ENCODE data around the gene POLR3A.

The POLR3A gene

DNA sequence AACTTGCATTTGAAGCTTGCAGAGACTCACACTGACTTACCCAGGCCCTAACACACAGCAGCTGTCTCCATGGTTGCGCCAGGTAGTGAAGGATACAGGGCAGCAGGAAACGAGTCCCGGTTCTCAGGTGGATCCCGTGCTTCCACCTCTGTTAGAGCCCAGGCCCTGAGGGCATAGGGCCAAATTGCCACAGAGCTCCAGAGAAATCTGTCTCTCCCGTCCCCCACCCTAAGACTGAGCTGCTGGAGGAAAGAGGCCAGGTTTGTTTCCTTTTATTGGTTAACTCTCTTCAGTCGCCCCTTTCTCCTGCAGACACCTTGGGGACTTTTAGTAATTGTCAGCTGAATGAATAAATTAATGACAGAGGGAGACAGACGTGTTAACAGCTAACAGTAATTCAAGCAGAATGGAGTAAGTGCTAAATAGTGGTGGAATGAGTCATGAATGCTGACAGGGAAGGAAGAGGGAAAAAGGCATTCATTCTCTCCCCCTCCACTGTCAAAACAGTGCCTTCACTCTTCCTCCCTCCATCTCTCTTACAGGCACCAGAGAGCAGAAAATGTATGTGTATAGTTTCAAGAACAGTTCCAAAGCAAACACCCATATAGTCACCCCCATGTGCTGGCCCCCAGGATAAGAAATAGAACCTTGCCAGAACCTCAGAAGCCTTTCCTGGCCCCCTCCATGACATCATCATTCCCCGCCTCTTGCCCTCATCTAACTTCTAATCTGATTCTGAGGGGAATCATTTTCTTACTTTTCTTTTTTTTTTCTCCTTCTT is 86.0 kb downstream of the POLR3A start:
- H3K4me1 ChIP-seq, result no peaks in the 10 kb centered on the region
- H4K20me1 ChIP-seq, result no peaks in the 10 kb centered on the region
- H3K4me3 ChIP-seq, result no peak overlapping the region
- H3K27ac ChIP-seq, result no peak overlapping the region
- H3K9me3 ChIP-seq (replicated peaks in 1 of 11), result no peaks in the 10 kb centered on the region
- no peak overlapping the region for H3K9ac ChIP-seq
- H3K27me3 ChIP-seq, result no peaks in the 10 kb centered on the region
- no peak for TF ChIP-seq Cebpa-rat (IDR thresholded peaks at IDR 0.05)
- H3K4me2 ChIP-seq, result no peak overlapping the region
- no peaks in the 10 kb centered on the region for H3K36me3 ChIP-seq

DNA sequence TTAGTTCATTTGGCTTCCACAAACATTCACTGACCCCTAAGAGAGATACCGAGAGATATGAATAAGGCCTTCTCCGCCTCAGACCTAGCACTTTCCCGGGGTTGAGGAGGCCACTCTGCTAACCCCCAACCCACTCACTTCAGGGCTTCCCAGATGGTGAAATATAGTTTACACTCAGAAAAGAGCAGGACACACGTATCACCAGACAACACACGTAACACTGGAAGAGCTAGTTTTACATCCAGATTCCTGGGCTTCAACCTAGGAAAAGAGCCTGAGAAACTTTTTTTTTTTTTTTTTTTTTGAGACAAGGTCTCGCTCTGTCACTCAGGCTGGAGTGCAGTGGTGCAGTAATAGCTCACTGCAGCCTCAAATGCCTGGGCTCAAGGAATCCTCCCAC is 87.5 kb downstream of the POLR3A start:
- Histone ChIP-seq H4K20me1 (no peaks in the 10 kb centered on the region), H3K4me2 (no peak overlapping the region), H3K4me1 (no peaks in the 10 kb centered on the region), H3K36me3 (no peaks in the 10 kb centered on the region), H3K4me3 (no peak overlapping the region), H3K27me3 (no peaks in the 10 kb centered on the region), H3K9ac (no peak overlapping the region), H3K9me3 (replicated peaks in 1 of 11) (no peaks in the 10 kb centered on the region), H3K27ac (no peak overlapping the region)
- no peak for TF ChIP-seq Cebpa-rat (IDR thresholded peaks at IDR 0.05)

DNA sequence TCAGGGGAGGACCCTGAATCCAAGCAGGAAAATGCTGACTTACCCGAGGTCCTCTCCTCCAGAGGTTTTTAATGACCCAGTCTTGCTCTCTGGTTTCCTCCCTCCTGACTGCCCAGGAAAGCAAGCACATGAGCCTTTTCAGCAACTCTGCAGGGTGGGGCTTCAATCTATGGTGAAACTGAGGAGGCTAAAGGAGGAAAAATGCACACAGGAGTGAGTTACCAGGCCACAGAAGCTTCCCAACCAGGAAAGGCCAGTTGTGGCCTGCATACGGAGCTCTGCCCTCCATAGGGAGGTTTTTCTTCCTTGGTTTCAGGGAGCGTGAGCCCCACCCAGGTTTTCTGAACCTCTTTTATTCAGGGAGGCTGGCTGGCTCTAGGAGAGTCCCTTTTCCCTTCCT is 88.7 kb downstream of the POLR3A start:
- no peak overlapping the region for H3K27ac ChIP-seq
- no peak for TF ChIP-seq Cebpa-rat (IDR thresholded peaks at IDR 0.05)
- H3K4me3 ChIP-seq, result no peak overlapping the region
- H3K36me3 ChIP-seq, result no peaks in the 10 kb centered on the region
- no peak overlapping the region for H3K4me2 ChIP-seq
- H3K27me3 ChIP-seq, result no peaks in the 10 kb centered on the region
- no peaks in the 10 kb centered on the region for H3K9me3 ChIP-seq (replicated peaks in 1 of 11)
- H3K9ac ChIP-seq, result no peak overlapping the region
- H3K4me1 ChIP-seq, result no peaks in the 10 kb centered on the region
- no peaks in the 10 kb centered on the region for H4K20me1 ChIP-seq

DNA sequence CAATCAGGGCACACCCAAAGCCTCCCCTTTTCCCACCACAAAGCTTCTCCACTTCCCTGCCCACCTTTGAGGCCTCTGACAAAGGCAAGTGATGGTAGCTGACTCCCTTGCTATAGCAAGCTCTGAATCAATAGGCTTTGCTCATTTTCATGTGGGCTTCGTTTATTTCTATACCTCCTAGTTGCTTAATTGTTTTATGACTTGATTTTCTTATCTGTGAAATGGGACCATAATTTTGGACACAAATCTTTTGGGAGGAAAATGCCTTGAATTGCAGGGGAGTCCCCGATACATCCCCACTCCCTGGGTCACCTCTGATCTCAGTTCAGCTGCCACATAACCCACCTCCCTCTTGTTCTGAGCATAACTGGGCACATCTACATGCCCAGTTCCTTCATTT is 89.1 kb downstream of the POLR3A start:
- Histone ChIP-seq H3K4me2 (no peak overlapping the region), H4K20me1 (no peaks in the 10 kb centered on the region), H3K27me3 (no peaks in the 10 kb centered on the region), H3K36me3 (no peaks in the 10 kb centered on the region), H3K9me3 (replicated peaks in 1 of 11) (no peaks in the 10 kb centered on the region), H3K4me3 (no peak overlapping the region), H3K4me1 (no peaks in the 10 kb centered on the region), H3K27ac (no peak overlapping the region), H3K9ac (no peak overlapping the region)
- no peak for TF ChIP-seq Cebpa-rat (IDR thresholded peaks at IDR 0.05)

DNA sequence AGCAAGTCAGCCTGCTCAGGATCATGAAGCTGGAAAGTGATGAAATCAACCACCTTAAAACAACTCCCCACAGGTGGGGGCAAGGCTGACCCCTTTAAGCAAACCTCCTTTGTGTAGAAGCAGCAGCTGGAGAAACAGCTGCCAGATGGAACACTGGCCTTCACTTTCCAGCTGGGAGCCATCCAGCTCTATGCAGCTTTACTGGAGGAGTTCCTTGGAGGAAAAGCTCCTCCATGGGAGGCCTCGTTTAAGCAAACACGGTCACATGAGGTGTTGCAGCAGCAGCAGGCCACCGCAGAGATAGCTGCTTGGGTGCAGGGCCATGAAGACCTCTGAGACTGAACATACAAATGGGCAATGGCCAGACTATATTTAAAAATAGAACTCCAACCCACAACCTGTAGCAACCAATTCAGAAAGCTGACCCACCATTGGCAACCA is 89.7 kb downstream of the POLR3A start:
- Histone ChIP-seq H4K20me1 (no peaks in the 10 kb centered on the region), H3K4me3 (no peak overlapping the region), H3K4me2 (no peak overlapping the region), H3K27me3 (no peaks in the 10 kb centered on the region), H3K9ac (no peak overlapping the region), H3K9me3 (replicated peaks in 1 of 11) (no peaks in the 10 kb centered on the region), H3K27ac (no peak overlapping the region), H3K36me3 (no peaks in the 10 kb centered on the region), H3K4me1 (no peaks in the 10 kb centered on the region)
- TF ChIP-seq Cebpa-rat (IDR thresholded peaks at IDR 0.05), result no peak

DNA sequence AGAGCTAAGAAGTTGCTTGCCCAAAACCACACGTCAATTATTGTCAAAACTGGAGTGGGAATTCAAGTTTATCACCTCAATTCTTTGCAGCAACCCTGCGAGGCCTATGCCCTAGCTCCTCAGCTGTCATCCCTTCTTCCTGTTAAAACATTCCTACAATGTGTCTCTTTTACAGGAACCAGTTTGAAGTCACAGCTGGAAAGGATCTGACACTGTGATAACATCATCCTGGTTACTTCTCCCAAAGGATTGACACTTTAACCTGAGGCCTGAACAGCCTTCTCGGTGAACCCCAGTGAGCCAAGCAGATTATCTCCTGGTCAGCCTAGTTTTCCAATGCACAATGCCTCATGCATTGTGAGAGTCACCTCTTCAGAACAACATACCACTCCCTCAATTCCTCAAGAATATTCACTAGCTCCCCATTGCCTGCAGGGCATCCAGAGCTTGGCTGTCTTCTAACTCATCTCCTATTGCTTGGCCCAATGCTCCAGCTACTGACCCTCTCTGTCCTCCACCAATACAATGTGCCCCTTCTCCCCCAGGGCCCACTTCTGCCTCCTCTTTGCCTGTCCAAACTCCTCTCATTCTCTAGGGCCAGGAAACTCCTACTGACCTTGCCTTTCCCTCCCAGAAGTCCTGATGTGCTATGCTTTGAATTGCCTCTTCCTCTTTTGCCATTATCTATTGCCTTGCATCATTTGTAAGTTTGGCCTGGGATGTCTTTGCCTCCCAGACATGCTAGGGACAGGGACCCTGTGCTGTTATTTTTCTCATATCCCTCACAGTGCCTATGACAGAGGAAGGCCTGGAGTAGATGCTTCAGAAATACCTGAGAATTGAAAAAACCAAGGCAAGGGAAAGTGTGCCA is 92.4 kb downstream of the POLR3A start:
- no peaks in the 10 kb centered on the region for H3K27me3 ChIP-seq
- no peak for TF ChIP-seq Cebpa-rat (IDR thresholded peaks at IDR 0.05)
- H3K9me3 ChIP-seq (replicated peaks in 1 of 11), result no peaks in the 10 kb centered on the region
- H3K4me3 ChIP-seq, result no peak overlapping the region
- no peaks in the 10 kb centered on the region for H4K20me1 ChIP-seq
- no peaks in the 10 kb centered on the region for H3K36me3 ChIP-seq
- H3K27ac ChIP-seq, result no peak overlapping the region
- H3K4me1 ChIP-seq, result no peaks in the 10 kb centered on the region
- no peak overlapping the region for H3K4me2 ChIP-seq
- no peak overlapping the region for H3K9ac ChIP-seq

DNA sequence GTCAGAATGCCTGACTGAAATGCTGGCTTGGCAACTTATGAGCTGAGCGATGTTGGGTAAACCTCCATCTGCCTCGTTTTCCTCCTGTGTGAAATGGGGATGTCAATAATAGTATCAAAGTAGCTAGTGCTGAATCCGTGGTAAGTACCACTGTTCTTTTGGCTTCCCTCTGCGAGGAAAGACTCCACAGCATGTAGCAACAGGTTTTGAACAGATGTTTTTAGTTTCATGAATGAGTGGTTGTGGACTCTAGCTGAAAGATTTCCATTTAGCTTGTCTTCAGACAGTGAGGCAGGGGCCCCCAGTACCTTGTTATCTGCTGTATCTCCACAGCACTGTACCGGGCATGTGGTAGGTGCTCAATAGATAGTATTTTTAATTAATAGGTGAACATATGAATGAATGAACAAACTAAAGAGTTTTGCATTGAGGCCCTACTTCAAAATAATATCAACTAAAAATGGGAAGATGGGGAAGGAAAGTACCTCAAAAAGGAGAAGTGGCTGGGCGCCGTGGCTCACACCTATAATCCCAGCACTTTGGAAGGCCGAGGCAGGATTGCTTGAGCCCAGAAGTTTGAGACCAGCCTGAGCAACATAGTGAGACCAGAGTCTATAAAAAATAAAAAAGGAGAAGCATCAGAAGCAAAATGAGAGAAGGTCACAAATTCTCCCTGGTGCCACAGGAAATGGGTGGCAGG is 97.1 kb downstream of the POLR3A start:
- H3K4me1 ChIP-seq, result peaks cover 0 to 6% (median 3%) of the 10 kb centered on the region in 10 experiments; a peak in 13 of 20 replicates
- H3K36me3 ChIP-seq, result no peaks in the 10 kb centered on the region
- no peak overlapping the region for H3K9ac ChIP-seq
- TF ChIP-seq Cebpa-rat (IDR thresholded peaks at IDR 0.05), result no peak
- peaks cover 0 to 7% (median 0%) of the 10 kb centered on the region in 11 experiments; a peak in 2 of 22 replicates for H4K20me1 ChIP-seq
- no peak overlapping the region for H3K4me3 ChIP-seq
- peaks cover 12 to 28% (median 22%) of the 10 kb centered on the region in 11 experiments for H3K27me3 ChIP-seq
- no peaks in the 10 kb centered on the region for H3K9me3 ChIP-seq (replicated peaks in 1 of 11)
- H3K27ac ChIP-seq, result no peak overlapping the region
- H3K4me2 ChIP-seq, result no peak overlapping the region

- Histone ChIP-seq H3K9ac (peak overlapping the region in 10 of 11 experiments; percentile 75 to 85 (median 83); a peak in 16 of 22 replicates), H3K9me3 (replicated peaks in 1 of 11) (no peaks in the 10 kb centered on the region), H3K4me1 (peaks cover 16 to 29% (median 25%) of the 10 kb centered on the region in 10 experiments), H3K27me3 (peaks cover 27 to 60% (median 51%) of the 10 kb centered on the region in 11 experiments), H3K4me3 (peak overlapping the region; percentile 67 to 87 (median 76)), H3K4me2 (peak overlapping the region; percentile 81 to 100 (median 100)), H3K36me3 (0 out of 22 replicates have a peak, but pooled peaks cover 0 to under 1% (median 0%) of the 10 kb centered on the region in 11 experiments), H4K20me1 (peaks cover 0 to 43% (median 17%) of the 10 kb centered on the region in 11 experiments; a peak in 13 of 22 replicates), H3K27ac (no peak overlapping the region; a peak in 1 of 22 replicates)
- no peak for TF ChIP-seq Cebpa-rat (IDR thresholded peaks at IDR 0.05)
These were observed 101.7 kb downstream of the POLR3A start for GRCh38 chr10:77927402-77928246.

All from BLaER1 treated with 17β-estradiol and CSF1 and Interleukin-3, amounts not matched to agents 10 nM and 100 nM (cell line).